GM21717 (cell line): Measurements from ENCODE around the gene PDE4D.

ENCODE experiments used
- ATAC-seq: cut with Tn5 transposase; IDR thresholded peaks from one replicate; pipeline ENCODE4 v1.9.1; 2021; ENCODE audit warnings: mild to moderate bottlenecking, moderate library complexity; ENCODE audit not compliant: unreplicated experiment

PDE4D gene

GRCh38 chr5:59840200-59840601 lies 53.3 kb downstream of the PDE4D start:
- ATAC-seq, result no peak

GRCh38 chr5:59838989-59839388 lies 54.5 kb downstream of the PDE4D start:
- no peak for ATAC-seq

- ATAC-seq, result no peak
Observed at GRCh38 chr5:59838067-59838466, 55.5 kb downstream of the PDE4D start.

GRCh38 chr5:59837071-59837470 lies 56.5 kb downstream of the PDE4D start:
- ATAC-seq, result no peak

GRCh38 chr5:59835800-59836199 lies 57.7 kb downstream of the PDE4D start:
- no peak for ATAC-seq

- ATAC-seq, result no peak
Observed at GRCh38 chr5:59833448-59833847, 60.1 kb downstream of the PDE4D start.

- no peak for ATAC-seq
Observed at GRCh38 chr5:59832577-59833301, 60.8 kb downstream of the PDE4D start.

GRCh38 chr5:59831326-59832010 lies 62.1 kb downstream of the PDE4D start:
- no peak for ATAC-seq

- no peak for ATAC-seq
Observed at GRCh38 chr5:59830536-59831200, 62.9 kb downstream of the PDE4D start.

GRCh38 chr5:59829922-59830321 lies 63.6 kb downstream of the PDE4D start:
- ATAC-seq, result no peak

GRCh38 chr5:59829386-59829785 lies 64.1 kb downstream of the PDE4D start:
- ATAC-seq, result no peak

GRCh38 chr5:59828623-59829022 lies 64.9 kb downstream of the PDE4D start:
- ATAC-seq, result no peak

- no peak for ATAC-seq
Observed at GRCh38 chr5:59826996-59827395, 66.5 kb downstream of the PDE4D start.

- ATAC-seq, result no peak
Observed at GRCh38 chr5:59823420-59823819, 70.1 kb downstream of the PDE4D start.

- no peak for ATAC-seq
Observed at GRCh38 chr5:59819806-59820205, 73.7 kb downstream of the PDE4D start.

GRCh38 chr5:59817536-59817935 lies 76.0 kb downstream of the PDE4D start:
- no peak for ATAC-seq

- ATAC-seq, result no peak
Observed at GRCh38 chr5:59816654-59817300, 76.7 kb downstream of the PDE4D start.

GRCh38 chr5:59814537-59814872 lies 79.0 kb downstream of the PDE4D start:
- ATAC-seq, result no peak

GRCh38 chr5:59813761-59814536 lies 79.6 kb downstream of the PDE4D start:
- no peak for ATAC-seq

- peak; percentile 70 for ATAC-seq
Observed at GRCh38 chr5:59810041-59810440, 83.5 kb downstream of the PDE4D start.

GRCh38 chr5:59807806-59808205 lies 85.7 kb downstream of the PDE4D start:
- ATAC-seq, result no peak
